ENCODE results near the gene PSMA2.

The PSMA2 gene

GRCh38 chr7:42961170-42961569 is 29.2 kb upstream of the PSMA2 start:
- no peaks in the 10 kb centered on the region for H3K27me3 ChIP-seq (ENCODE audit: insufficient read depth, low read length, poor library complexity)
- no peak overlapping the region for H2BK5ac ChIP-seq (ENCODE audit: low read length)
- H2AK5ac ChIP-seq (ENCODE audit: low read length): no peak overlapping the region
- H3K4me3 ChIP-seq (ENCODE audit: low read length): no peak overlapping the region
- no peak overlapping the region for H3K4me2 ChIP-seq (ENCODE audit: low read length)
- H3K4me1 ChIP-seq (ENCODE audit: control insufficient read depth, low read depth, low read length): peaks cover 8% of the 10 kb centered on the region
- H3K56ac ChIP-seq (ENCODE audit: low read length): peak overlapping the region; percentile 8
- DNase-seq: peak; percentile 27
- no CpG with 5 or more reads among the region's 2 CpGs for WGBS (ENCODE audit: extremely low coverage, insufficient coverage, low lambda C conversion rate)
- no peaks in the 10 kb centered on the region for H3K79me2 ChIP-seq (ENCODE audit: control insufficient read depth, insufficient read depth, low read length)
- no peaks in the 10 kb centered on the region for H3K36me3 ChIP-seq (ENCODE audit: control insufficient read depth, insufficient read depth, low read length)
- no peak overlapping the region for H3K27ac ChIP-seq (ENCODE audit: low read depth, low read length)
- H3K18ac ChIP-seq (ENCODE audit: low read length): peak overlapping the region; percentile 77
- H3K4ac ChIP-seq (ENCODE audit: low read depth, low read length): no peak overlapping the region
- H2BK15ac ChIP-seq (replicated peaks; ENCODE audit: low read depth): no peak overlapping the region
- no peak overlapping the region for H3K9ac ChIP-seq (ENCODE audit: low read length)
- no peak overlapping the region for H3K23ac ChIP-seq (ENCODE audit: low read length)
- no peaks in the 10 kb centered on the region for H3K79me1 ChIP-seq (ENCODE audit: low read length)
- no peak overlapping the region for H4K5ac ChIP-seq (ENCODE audit: low read length)
- peak overlapping the region; percentile 47 for H2BK120ac ChIP-seq (ENCODE audit: low read depth, low read length)
- peak overlapping the region; percentile 65 for H4K8ac ChIP-seq (ENCODE audit: low read depth, low read length)

GRCh38 chr7:42960762-42961161 is 28.8 kb upstream of the PSMA2 start:
- H4K8ac ChIP-seq (ENCODE audit: low read depth, low read length): peak overlapping the region; percentile 65
- H4K5ac ChIP-seq (ENCODE audit: low read length): no peak overlapping the region
- peak overlapping the region; percentile 8 for H3K56ac ChIP-seq (ENCODE audit: low read length)
- no peaks in the 10 kb centered on the region for H3K27me3 ChIP-seq (ENCODE audit: insufficient read depth, low read length, poor library complexity)
- no peak for DNase-seq
- no peak overlapping the region for H3K4me2 ChIP-seq (ENCODE audit: low read length)
- no peak overlapping the region for H3K27ac ChIP-seq (ENCODE audit: low read depth, low read length)
- peak overlapping the region; percentile 84 for H3K4ac ChIP-seq (ENCODE audit: low read depth, low read length)
- H3K23ac ChIP-seq (ENCODE audit: low read length): no peak overlapping the region
- no peak overlapping the region for H3K9ac ChIP-seq (ENCODE audit: low read length)
- H2BK120ac ChIP-seq (ENCODE audit: low read depth, low read length): peak overlapping the region; percentile 47
- H3K79me1 ChIP-seq (ENCODE audit: low read length): no peaks in the 10 kb centered on the region
- WGBS (ENCODE audit: extremely low coverage, insufficient coverage, low lambda C conversion rate): no CpG with 5 or more reads among the region's 2 CpGs
- H3K79me2 ChIP-seq (ENCODE audit: control insufficient read depth, insufficient read depth, low read length): no peaks in the 10 kb centered on the region
- no peak overlapping the region for H2BK15ac ChIP-seq (replicated peaks; ENCODE audit: low read depth)
- H3K4me3 ChIP-seq (ENCODE audit: low read length): no peak overlapping the region
- peak overlapping the region; percentile 64 for H2BK5ac ChIP-seq (ENCODE audit: low read length)
- H3K4me1 ChIP-seq (ENCODE audit: control insufficient read depth, low read depth, low read length): peaks cover 8% of the 10 kb centered on the region
- H3K18ac ChIP-seq (ENCODE audit: low read length): peak overlapping the region; percentile 77
- no peaks in the 10 kb centered on the region for H3K36me3 ChIP-seq (ENCODE audit: control insufficient read depth, insufficient read depth, low read length)
- H2AK5ac ChIP-seq (ENCODE audit: low read length): no peak overlapping the region

GRCh38 chr7:42959549-42959948 is 27.6 kb upstream of the PSMA2 start:
- H3K4ac ChIP-seq (ENCODE audit: low read depth, low read length): no peak overlapping the region
- H3K4me3 ChIP-seq (ENCODE audit: low read length): no peak overlapping the region
- no peak overlapping the region for H3K56ac ChIP-seq (ENCODE audit: low read length)
- no peaks in the 10 kb centered on the region for H3K36me3 ChIP-seq (ENCODE audit: control insufficient read depth, insufficient read depth, low read length)
- no peak overlapping the region for H3K4me2 ChIP-seq (ENCODE audit: low read length)
- H3K9ac ChIP-seq (ENCODE audit: low read length): no peak overlapping the region
- no peak overlapping the region for H2AK5ac ChIP-seq (ENCODE audit: low read length)
- H4K5ac ChIP-seq (ENCODE audit: low read length): no peak overlapping the region
- DNase-seq: no peak
- H3K27ac ChIP-seq (ENCODE audit: low read depth, low read length): no peak overlapping the region
- H3K27me3 ChIP-seq (ENCODE audit: insufficient read depth, low read length, poor library complexity): no peaks in the 10 kb centered on the region
- no peak overlapping the region for H3K18ac ChIP-seq (ENCODE audit: low read length)
- no peak overlapping the region for H4K8ac ChIP-seq (ENCODE audit: low read depth, low read length)
- no peaks in the 10 kb centered on the region for H3K79me1 ChIP-seq (ENCODE audit: low read length)
- no peaks in the 10 kb centered on the region for H3K79me2 ChIP-seq (ENCODE audit: control insufficient read depth, insufficient read depth, low read length)
- H2BK120ac ChIP-seq (ENCODE audit: low read depth, low read length): no peak overlapping the region
- no peak overlapping the region for H2BK5ac ChIP-seq (ENCODE audit: low read length)
- no CpG with 5 or more reads among the region's 2 CpGs for WGBS (ENCODE audit: extremely low coverage, insufficient coverage, low lambda C conversion rate)
- no peak overlapping the region for H3K23ac ChIP-seq (ENCODE audit: low read length)
- H2BK15ac ChIP-seq (replicated peaks; ENCODE audit: low read depth): no peak overlapping the region
- peaks cover under 1% of the 10 kb centered on the region for H3K4me1 ChIP-seq (ENCODE audit: control insufficient read depth, low read depth, low read length)

- Histone ChIP-seq H4K8ac (ENCODE audit: low read depth, low read length) (no peak overlapping the region), H2AK5ac (ENCODE audit: low read length) (no peak overlapping the region), H3K4me3 (ENCODE audit: low read length) (no peak overlapping the region), H3K23ac (ENCODE audit: low read length) (no peak overlapping the region), H3K56ac (ENCODE audit: low read length) (no peak overlapping the region), H3K27ac (ENCODE audit: low read depth, low read length) (no peak overlapping the region), H3K18ac (ENCODE audit: low read length) (no peak overlapping the region), H3K79me1 (ENCODE audit: low read length) (no peaks in the 10 kb centered on the region), H3K4me2 (ENCODE audit: low read length) (no peak overlapping the region), H3K27me3 (ENCODE audit: insufficient read depth, low read length, poor library complexity) (no peaks in the 10 kb centered on the region), H2BK120ac (ENCODE audit: low read depth, low read length) (no peak overlapping the region), H3K79me2 (ENCODE audit: control insufficient read depth, insufficient read depth, low read length) (no peaks in the 10 kb centered on the region), H2BK5ac (ENCODE audit: low read length) (no peak overlapping the region), H3K4me1 (ENCODE audit: control insufficient read depth, low read depth, low read length) (no peaks in the 10 kb centered on the region), H3K9ac (ENCODE audit: low read length) (no peak overlapping the region), H3K36me3 (ENCODE audit: control insufficient read depth, insufficient read depth, low read length) (no peaks in the 10 kb centered on the region), H2BK15ac (replicated peaks; ENCODE audit: low read depth) (no peak overlapping the region), H3K4ac (ENCODE audit: low read depth, low read length) (no peak overlapping the region), H4K5ac (ENCODE audit: low read length) (no peak overlapping the region)
- DNase-seq: peak; percentile 32
Measured at GRCh38 chr7:42956062-42956461, 24.1 kb upstream of the PSMA2 start.

- Histone ChIP-seq H3K79me2 (ENCODE audit: control insufficient read depth, insufficient read depth, low read length) (no peaks in the 10 kb centered on the region), H4K5ac (ENCODE audit: low read length) (no peak overlapping the region), H3K36me3 (ENCODE audit: control insufficient read depth, insufficient read depth, low read length) (no peaks in the 10 kb centered on the region), H3K27ac (ENCODE audit: low read depth, low read length) (no peak overlapping the region), H3K23ac (ENCODE audit: low read length) (no peak overlapping the region), H2AK5ac (ENCODE audit: low read length) (no peak overlapping the region), H3K4me1 (ENCODE audit: control insufficient read depth, low read depth, low read length) (no peaks in the 10 kb centered on the region), H3K79me1 (ENCODE audit: low read length) (no peaks in the 10 kb centered on the region), H3K56ac (ENCODE audit: low read length) (no peak overlapping the region), H3K4ac (ENCODE audit: low read depth, low read length) (no peak overlapping the region), H3K4me2 (ENCODE audit: low read length) (no peak overlapping the region), H3K27me3 (ENCODE audit: insufficient read depth, low read length, poor library complexity) (no peaks in the 10 kb centered on the region), H3K9ac (ENCODE audit: low read length) (no peak overlapping the region), H2BK5ac (ENCODE audit: low read length) (no peak overlapping the region), H3K4me3 (ENCODE audit: low read length) (no peak overlapping the region), H2BK120ac (ENCODE audit: low read depth, low read length) (no peak overlapping the region), H4K8ac (ENCODE audit: low read depth, low read length) (no peak overlapping the region), H3K18ac (ENCODE audit: low read length) (no peak overlapping the region), H2BK15ac (replicated peaks; ENCODE audit: low read depth) (no peak overlapping the region)
- no CpG with 5 or more reads among the region's 4 CpGs for WGBS (ENCODE audit: extremely low coverage, insufficient coverage, low lambda C conversion rate)
- no peak for DNase-seq
Measured at GRCh38 chr7:42953994-42954393, 22.0 kb upstream of the PSMA2 start.

GRCh38 chr7:42952328-42952727 is 20.4 kb upstream of the PSMA2 start:
- Histone ChIP-seq H2BK120ac (ENCODE audit: low read depth, low read length) (no peak overlapping the region), H3K4ac (ENCODE audit: low read depth, low read length) (no peak overlapping the region), H3K36me3 (ENCODE audit: control insufficient read depth, insufficient read depth, low read length) (no peaks in the 10 kb centered on the region), H4K8ac (ENCODE audit: low read depth, low read length) (no peak overlapping the region), H3K27ac (ENCODE audit: low read depth, low read length) (no peak overlapping the region), H3K23ac (ENCODE audit: low read length) (no peak overlapping the region), H2BK15ac (replicated peaks; ENCODE audit: low read depth) (no peak overlapping the region), H3K4me2 (ENCODE audit: low read length) (no peak overlapping the region), H4K5ac (ENCODE audit: low read length) (no peak overlapping the region), H2AK5ac (ENCODE audit: low read length) (no peak overlapping the region), H3K4me3 (ENCODE audit: low read length) (no peak overlapping the region), H3K18ac (ENCODE audit: low read length) (no peak overlapping the region), H3K27me3 (ENCODE audit: insufficient read depth, low read length, poor library complexity) (no peaks in the 10 kb centered on the region), H3K56ac (ENCODE audit: low read length) (no peak overlapping the region), H3K9ac (ENCODE audit: low read length) (no peak overlapping the region), H3K79me2 (ENCODE audit: control insufficient read depth, insufficient read depth, low read length) (no peaks in the 10 kb centered on the region), H2BK5ac (ENCODE audit: low read length) (no peak overlapping the region), H3K4me1 (ENCODE audit: control insufficient read depth, low read depth, low read length) (no peaks in the 10 kb centered on the region), H3K79me1 (ENCODE audit: low read length) (no peaks in the 10 kb centered on the region)
- no peak for DNase-seq
- WGBS (ENCODE audit: extremely low coverage, insufficient coverage, low lambda C conversion rate): no CpG with 5 or more reads among the region's 4 CpGs

Data from mesendoderm (in vitro differentiated cells).